ENCODE data around the gene ATF6B.
"Not testable (repeated sequence)": the region's sequence is repeated elsewhere in the genome, so short reads cannot be mapped to it uniquely, and the experiment has no call there.

Gene ATF6B

GRCh38 chr6:32082478-32082877 is 45.6 kb downstream of the ATF6B start:
- TF ChIP-seq GATA1 (IDR thresholded peaks at IDR 0.05; ENCODE audit: low read depth, low read length) (no peak), POLR2A (IDR thresholded peaks at IDR 0.05; ENCODE audit: low read length) (no peak)
- DNase-seq, result no peak

GRCh38 chr6:32081168-32081990 is 46.7 kb downstream of the ATF6B start:
- no peak for DNase-seq
- TF ChIP-seq GATA1 (IDR thresholded peaks at IDR 0.05; ENCODE audit: low read depth, low read length), result no peak
- no peak for TF ChIP-seq POLR2A (IDR thresholded peaks at IDR 0.05; ENCODE audit: low read length)

DNA sequence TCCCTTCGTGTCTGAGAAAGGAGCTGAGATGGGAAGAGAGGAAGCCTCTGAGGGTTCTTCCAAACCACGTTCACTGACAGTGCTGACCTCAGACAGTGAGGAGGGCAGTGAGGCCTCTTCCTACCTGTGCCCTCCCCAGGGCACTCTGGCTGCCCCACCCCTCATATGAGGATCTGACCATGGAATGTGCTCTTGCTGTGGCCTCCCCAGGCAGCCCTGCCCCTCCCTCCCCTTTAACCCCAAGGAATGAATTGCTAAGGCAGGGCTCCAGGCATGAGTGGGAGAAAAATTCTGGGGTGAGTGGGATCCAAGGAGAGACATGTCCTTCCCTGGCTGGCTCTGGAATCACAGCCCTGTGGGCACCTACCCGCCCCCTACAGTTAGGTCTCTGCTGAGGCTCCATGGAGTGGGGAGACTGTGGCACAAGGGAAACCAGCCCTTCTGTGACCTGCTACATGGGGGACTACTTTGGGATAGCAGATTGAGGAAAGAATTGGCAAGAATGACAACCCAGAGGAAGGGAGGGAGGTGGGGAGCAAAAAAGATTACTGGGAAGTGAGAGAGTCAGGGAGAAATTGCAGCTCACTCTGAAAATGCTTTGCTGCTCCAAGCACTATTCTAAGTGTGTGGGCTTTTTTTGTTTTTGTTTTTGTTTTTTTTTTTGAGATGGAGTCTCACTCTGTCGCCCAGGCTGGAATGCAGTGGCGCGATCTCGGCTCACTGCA is 48.3 kb downstream of the ATF6B start:
- TF ChIP-seq GATA1 (IDR thresholded peaks at IDR 0.05; ENCODE audit: low read depth, low read length), result no peak
- TF ChIP-seq POLR2A (IDR thresholded peaks at IDR 0.05; ENCODE audit: low read length), result no peak
- no peak for DNase-seq

GRCh38 chr6:32076321-32076809 is 51.7 kb downstream of the ATF6B start:
- TF ChIP-seq GATA1 (IDR thresholded peaks at IDR 0.05; ENCODE audit: low read depth, low read length) (no peak), POLR2A (IDR thresholded peaks at IDR 0.05; ENCODE audit: low read length) (no peak)
- DNase-seq, result no peak

GRCh38 chr6:32075781-32076180 is 52.3 kb downstream of the ATF6B start:
- no peak for TF ChIP-seq POLR2A (IDR thresholded peaks at IDR 0.05; ENCODE audit: low read length)
- no peak for TF ChIP-seq GATA1 (IDR thresholded peaks at IDR 0.05; ENCODE audit: low read depth, low read length)
- no peak for DNase-seq

GRCh38 chr6:32074996-32075532 is 53.0 kb downstream of the ATF6B start:
- no peak for DNase-seq
- TF ChIP-seq POLR2A (IDR thresholded peaks at IDR 0.05; ENCODE audit: low read length), result no peak
- TF ChIP-seq GATA1 (IDR thresholded peaks at IDR 0.05; ENCODE audit: low read depth, low read length), result no peak

DNA sequence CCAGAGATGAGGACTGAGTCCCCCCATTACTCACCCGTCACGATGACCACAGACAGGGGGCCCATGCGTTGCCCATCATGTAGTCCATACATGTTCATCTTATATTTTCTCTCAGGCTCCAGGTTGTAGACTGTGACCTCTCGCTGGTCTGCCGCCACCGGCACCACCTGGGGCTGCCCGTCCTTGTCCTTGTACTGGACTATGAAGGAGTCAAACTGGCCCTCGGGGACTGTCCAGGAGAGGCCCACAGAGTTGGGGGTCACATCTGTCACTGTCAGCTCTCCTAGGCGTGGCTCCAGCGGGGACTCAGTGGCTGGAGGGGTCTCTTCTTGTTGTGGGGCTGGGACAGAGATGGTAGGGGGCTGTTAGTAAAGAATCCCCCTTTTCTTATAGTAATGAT is 54.4 kb downstream of the ATF6B start:
- TF ChIP-seq POLR2A (IDR thresholded peaks at IDR 0.05; ENCODE audit: low read length), result no peak
- TF ChIP-seq GATA1 (IDR thresholded peaks at IDR 0.05; ENCODE audit: low read depth, low read length), result no peak
- no peak for DNase-seq

GRCh38 chr6:32073101-32073500 is 54.9 kb downstream of the ATF6B start:
- TF ChIP-seq POLR2A (IDR thresholded peaks at IDR 0.05; ENCODE audit: low read length), result no peak
- no peak for TF ChIP-seq GATA1 (IDR thresholded peaks at IDR 0.05; ENCODE audit: low read depth, low read length)
- no peak for DNase-seq

- no peak for DNase-seq
- TF ChIP-seq GATA1 (IDR thresholded peaks at IDR 0.05; ENCODE audit: low read depth, low read length) (no peak), POLR2A (IDR thresholded peaks at IDR 0.05; ENCODE audit: low read length) (no peak)
Observed at GRCh38 chr6:32070814-32071543, 57.1 kb downstream of the ATF6B start.

DNA sequence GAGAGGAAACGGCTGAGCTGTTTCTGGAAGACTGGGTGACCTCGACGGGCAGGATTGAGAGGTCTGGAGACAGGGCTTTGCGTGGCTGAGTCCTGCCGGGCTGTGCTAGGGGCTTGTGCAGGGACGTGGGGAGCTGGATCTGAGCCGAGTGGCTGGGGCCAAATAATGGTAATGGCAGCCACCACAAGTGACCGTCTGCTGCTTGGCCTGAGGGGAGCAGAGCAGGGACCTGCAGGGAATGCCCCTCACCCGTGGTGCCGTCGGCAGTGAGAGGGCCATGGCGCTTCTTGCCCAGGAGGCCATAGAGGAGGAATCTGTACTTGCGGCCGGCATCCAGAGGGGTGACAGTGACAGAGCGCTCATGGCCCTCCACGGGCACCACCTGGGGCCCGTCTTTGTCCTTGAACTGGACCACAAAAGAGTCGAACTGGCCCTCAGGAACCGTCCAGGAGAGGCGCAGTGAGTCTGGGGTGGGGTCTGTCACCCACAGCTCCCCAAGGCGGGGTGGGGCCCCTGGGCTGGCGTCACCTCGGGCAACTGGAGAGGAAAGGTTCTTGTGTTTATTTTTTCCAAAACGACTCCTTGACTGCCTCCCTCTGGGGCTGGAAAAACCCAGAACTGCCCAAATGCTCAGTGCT is 58.0 kb downstream of the ATF6B start:
- no peak for DNase-seq
- TF ChIP-seq POLR2A (IDR thresholded peaks at IDR 0.05; ENCODE audit: low read length) (no peak), GATA1 (IDR thresholded peaks at IDR 0.05; ENCODE audit: low read depth, low read length) (no peak)

- DNase-seq, result no peak
- TF ChIP-seq GATA1 (IDR thresholded peaks at IDR 0.05; ENCODE audit: low read depth, low read length), result no peak
- no peak for TF ChIP-seq POLR2A (IDR thresholded peaks at IDR 0.05; ENCODE audit: low read length)
Observed at GRCh38 chr6:32069460-32069859, 58.6 kb downstream of the ATF6B start.

GRCh38 chr6:32068867-32069266 is 59.2 kb downstream of the ATF6B start:
- no peak for DNase-seq
- no peak for TF ChIP-seq POLR2A (IDR thresholded peaks at IDR 0.05; ENCODE audit: low read length)
- TF ChIP-seq GATA1 (IDR thresholded peaks at IDR 0.05; ENCODE audit: low read depth, low read length), result no peak

GRCh38 chr6:32068315-32068714 is 59.7 kb downstream of the ATF6B start:
- DNase-seq, result not testable (repeated sequence)

- not testable (repeated sequence) for DNase-seq
Observed at GRCh38 chr6:32067521-32067920, 60.5 kb downstream of the ATF6B start.
